Stimulated activated CD8-positive, alpha-beta memory T cell treated with anti-CD3 and anti-CD28 coated beads, Interleukin-4, amount 100 ng/mL, for 48 hours (primary cell): ENCODE data around the gene WWC2.

Experiments used
- DNase-seq: peaks from one replicate; pipeline ENCODE4 v3.0.0-alpha.2; 2020

The WWC2 gene

DNA sequence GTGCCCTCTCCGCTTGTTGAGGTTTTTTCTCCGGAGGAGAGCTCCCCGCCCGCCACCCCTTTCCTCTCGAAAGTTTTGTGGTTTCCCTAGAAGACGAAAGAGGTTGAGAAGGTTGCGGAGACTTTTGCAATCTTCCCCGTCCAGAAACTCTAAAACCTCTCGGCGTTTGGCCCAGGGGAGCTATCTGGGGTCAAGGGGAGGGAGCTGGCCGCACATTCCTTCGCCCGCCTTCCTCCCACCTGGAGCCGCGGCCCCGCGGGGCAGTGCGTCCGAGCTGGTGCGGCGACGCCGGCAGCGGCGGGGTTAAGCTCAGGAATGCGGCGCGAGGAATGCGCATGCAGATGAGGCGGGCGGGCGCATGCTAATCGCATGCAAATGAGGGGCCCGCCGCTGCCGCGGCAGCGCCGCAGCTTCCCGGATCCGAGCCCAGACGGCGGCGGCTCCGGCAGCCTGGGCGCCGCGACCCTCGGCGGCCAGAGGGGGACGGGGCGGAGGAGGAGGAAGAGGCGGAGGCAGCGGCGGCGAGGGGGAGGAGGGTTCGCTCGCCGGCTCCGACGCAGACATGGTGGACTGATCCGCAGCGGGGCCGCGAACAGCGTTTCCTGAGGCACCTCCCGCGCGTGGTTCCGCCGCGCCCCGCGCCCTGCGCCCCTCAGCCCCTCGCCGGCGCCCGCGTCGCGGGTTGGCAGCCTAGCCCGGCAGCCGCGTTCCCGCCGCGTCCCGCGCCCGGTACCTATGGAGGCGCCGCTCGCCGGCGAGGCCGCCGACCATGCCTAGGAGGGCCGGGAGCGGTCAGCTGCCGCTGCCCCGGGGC lies at the start of gene WWC2:
Gene WWC2 (plus strand): TSS at position 535 of the 814 bp plus-strand sequence. CDS start 235 bp downstream, at position 770.
- DNase-seq, result peak; percentile 66

- no peak for DNase-seq
Measured at GRCh38 chr4:183053681-183054080, 45.4 kb upstream of the WWC2 start.

DNA sequence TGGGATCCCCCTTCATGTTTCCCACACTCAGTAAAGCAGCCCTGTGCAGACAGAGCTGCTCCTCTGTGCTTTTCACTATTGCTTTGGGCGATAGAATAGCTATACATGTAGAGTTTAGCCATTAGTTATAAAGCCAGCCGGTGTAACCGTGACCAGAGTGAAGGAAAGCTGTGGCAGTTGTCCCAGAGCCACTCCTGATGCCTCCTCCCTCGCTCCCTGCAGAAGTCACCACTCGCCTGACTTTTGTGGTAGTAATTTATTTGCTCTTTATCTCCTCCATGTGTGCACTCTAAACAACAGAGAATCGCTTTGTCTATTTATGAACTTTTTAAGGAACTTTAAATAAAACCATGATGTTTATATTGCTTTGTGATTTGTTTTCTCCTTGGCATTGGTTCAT lies 41.8 kb upstream of the WWC2 start:
- no peak for DNase-seq

- no peak for DNase-seq
Measured at GRCh38 chr4:183059797-183060196, 39.3 kb upstream of the WWC2 start.

DNA sequence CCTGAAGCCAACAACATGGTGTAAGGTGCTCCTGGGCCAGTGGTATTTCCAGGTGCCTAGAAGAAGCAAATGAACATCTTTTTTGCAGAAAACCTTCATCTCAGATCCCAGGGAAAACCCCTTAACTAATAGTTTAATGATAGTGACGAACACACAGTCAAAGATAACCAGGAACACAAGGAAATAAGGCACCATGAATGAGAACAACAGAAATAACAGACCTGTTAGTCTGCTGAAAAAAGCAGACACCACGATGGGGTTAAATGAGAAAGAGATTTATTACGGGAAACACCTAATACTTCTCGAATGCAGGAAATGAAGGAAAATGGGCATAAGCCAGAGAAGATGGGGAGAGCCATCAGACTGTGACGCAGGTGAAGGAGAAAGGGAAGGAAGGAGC lies 30.6 kb upstream of the WWC2 start:
- DNase-seq, result no peak

DNA sequence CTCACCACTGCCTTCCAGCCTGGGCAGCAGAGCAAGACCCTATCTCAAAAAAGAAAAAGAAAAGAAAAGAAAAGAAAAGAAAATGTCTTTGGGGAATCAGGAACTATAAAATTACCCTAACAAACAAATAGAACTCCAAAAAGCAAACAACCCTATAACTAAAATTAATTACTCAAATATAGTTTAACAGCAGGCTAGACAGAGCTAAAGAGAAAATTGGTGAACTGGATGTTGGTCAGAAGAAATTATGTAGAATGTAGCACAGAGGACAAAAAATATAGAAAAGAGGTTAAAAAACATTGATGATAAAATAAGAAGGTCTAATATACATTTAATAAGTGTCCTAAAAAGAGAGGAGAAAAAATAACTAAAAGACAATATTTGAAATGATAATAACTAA lies 27.8 kb upstream of the WWC2 start:
- DNase-seq, result no peak

DNA sequence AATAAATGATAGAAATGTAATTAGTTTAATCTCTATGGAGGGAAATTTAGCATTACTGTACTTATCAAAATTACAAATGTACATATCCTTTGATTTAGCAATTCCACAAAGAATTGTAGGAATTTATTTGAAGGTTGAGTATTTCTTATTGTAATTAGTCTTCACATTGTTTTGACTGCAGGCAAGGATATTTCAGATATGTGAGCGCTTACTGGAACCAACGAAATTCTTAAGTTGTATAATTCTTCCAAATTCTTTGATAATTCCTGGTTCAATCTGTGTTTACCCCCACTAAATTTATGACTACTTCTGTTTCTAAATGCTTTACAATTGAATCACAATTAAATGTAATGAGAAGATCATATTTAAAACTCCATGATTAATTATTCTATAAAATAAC lies 26.9 kb upstream of the WWC2 start:
- DNase-seq, result no peak

GRCh38 chr4:183073838-183074145 lies 25.3 kb upstream of the WWC2 start:
- no peak for DNase-seq

- no peak for DNase-seq
Measured at GRCh38 chr4:183074288-183074990, 24.6 kb upstream of the WWC2 start.

DNA sequence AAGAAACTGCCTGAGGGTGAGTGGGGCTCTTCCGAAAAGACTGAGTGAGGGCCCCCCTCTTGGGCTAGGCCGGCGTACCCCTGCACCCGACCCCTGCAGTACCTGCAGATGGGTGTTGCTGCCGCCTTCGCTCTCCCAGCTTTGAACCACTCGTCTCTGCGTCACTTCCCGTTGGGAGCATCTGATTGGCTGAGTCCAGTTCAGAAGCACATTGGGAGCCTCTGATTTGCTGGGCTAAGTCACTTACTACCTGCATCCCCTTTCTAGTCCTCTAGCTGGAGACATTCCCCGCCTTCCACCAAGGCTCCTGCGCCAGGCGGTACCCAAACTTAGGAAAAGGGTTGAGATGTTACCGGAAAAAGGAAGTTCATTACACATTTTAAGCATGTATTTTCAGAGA lies 20.4 kb upstream of the WWC2 start:
- DNase-seq, result no peak

- no peak for DNase-seq
Measured at GRCh38 chr4:183080372-183081115, 18.5 kb upstream of the WWC2 start.

DNA sequence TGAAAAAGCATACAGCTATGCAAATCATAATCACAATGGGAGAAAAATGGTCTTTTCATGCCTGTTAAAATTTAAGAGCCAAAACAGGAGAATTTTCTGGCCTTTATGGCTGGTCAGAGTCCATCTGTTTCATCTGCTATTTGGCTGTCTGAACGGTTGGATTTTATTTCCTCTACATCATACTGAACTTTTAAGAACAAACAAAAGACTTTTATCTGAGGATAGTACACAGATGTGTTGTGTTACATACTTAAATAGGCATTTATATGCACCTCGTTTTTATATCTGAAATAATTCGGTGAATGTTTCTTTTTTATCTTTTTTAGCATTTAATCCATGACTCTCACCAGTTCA lies 18.0 kb upstream of the WWC2 start:
- DNase-seq, result no peak

DNA sequence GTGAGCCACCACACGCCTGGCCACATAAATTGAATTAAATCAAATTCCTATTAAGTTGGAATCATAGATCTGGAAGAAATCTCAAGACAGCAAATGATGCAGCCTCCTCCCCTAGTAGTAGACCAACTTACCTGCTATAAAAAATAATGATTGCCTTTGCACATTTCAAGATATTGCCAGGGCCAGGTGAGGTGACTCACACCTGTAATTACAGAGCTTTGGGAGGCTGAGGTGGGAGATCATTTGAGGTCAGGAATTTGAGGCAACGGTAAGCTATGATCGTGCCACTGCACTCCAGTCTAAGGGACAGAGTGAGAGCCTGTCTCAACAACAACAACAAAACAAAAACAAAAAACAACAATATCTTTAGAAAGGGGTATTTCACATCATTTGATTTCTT lies 17.0 kb upstream of the WWC2 start:
- no peak for DNase-seq

GRCh38 chr4:183094393-183095198 lies 4.5 kb upstream of the WWC2 start:
- DNase-seq, result no peak

DNA sequence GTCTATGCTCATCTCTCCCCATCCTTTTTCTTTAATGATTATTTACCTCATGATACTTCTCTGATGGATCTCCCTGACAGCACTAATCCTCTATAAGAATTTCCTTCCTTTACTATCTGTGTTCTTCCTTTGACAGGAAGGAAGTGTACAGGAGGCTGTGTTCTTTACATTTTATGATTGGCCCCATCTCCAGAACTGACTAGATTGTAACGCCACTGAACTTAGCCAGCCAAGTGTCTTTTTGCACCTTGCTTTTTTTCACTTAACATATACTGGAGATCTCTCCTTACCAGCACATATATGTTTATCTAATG lies 3.9 kb upstream of the WWC2 start:
- no peak for DNase-seq

GRCh38 chr4:183096276-183096965 lies 2.6 kb upstream of the WWC2 start:
- no peak for DNase-seq

GRCh38 chr4:183097231-183098018 lies 1.6 kb upstream of the WWC2 start:
- no peak for DNase-seq

- peak; percentile 34 for DNase-seq
Measured at GRCh38 chr4:183098019-183098722, 886 bp upstream of the WWC2 start.

DNA sequence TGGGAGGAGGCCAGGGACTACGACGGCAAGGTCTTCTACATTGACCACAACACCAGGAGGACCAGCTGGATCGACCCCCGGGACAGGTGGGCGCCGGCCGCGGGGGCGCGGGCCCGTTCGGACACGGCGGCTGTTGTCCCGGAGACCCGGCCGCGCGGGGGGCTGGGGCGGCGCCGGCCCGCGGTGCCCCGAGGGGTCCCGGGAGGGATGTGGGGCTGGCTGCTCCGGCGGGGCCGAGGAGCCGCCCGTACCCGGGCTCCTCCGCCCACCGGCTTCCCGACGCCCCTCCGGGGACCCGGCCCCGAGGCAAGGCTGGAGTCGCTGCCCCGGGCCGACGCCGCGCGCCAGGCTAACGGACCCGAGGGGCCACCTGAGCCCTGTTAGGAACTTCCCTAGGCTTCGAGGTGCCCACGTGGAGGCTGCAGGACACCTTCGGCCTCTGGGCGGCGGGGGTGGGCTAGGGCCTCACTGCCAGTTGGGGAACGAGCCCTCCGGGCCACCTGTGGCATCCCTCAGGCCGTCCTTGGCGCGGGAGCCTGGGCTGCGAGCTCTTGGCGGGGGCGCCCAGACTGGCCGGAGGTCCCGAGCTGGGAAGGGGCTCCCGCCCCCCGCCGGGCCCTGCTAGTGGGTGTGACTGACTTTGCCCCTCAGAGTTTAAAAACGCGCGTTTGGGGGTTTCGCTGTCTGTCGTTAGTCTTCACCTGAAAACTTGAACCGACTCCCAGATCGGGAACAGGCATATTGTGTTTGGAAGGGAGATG lies 660 bp downstream of the WWC2 start:
- DNase-seq, result peak; percentile 30

GRCh38 chr4:183100298-183100599 lies 1.2 kb downstream of the WWC2 start:
- DNase-seq, result no peak

- no peak for DNase-seq
Measured at GRCh38 chr4:183100827-183101226, 1.8 kb downstream of the WWC2 start.
